ENCODE data around the gene NRGN. TPM values are rescaled to one million over a fixed set of nuclear protein-coding genes. Genes with fewer than 3 reads are reported as not detected.

The NRGN gene
- total RNA-seq, 1 donor from 2014 or later = not detected

GRCh38 chr11:124743050-124743449 is 3.3 kb downstream of the NRGN start:
- no peak overlapping the region for H3K4me3 ChIP-seq (ENCODE audit: low read depth, low read length)
- no peak for TF ChIP-seq CTCF (IDR thresholded peaks at IDR 0.05; ENCODE audit: insufficient read depth, low read length, poor library complexity, severe bottlenecking)
- DNase-seq (ENCODE audit: low read depth) = no peak
- H3K27me3 ChIP-seq (ENCODE audit: control insufficient read depth, insufficient read depth, low read length) = peaks cover 32% of the 10 kb centered on the region
- H3K36me3 ChIP-seq (ENCODE audit: control insufficient read depth, insufficient read depth, low read length) = no peaks in the 10 kb centered on the region

GRCh38 chr11:124745270-124745834 is 5.6 kb downstream of the NRGN start:
- Histone ChIP-seq H3K4me3 (ENCODE audit: low read depth, low read length) (no peak overlapping the region), H3K36me3 (ENCODE audit: control insufficient read depth, insufficient read depth, low read length) (no peaks in the 10 kb centered on the region), H3K27me3 (ENCODE audit: control insufficient read depth, insufficient read depth, low read length) (peaks cover 17% of the 10 kb centered on the region)
- no peak for TF ChIP-seq CTCF (IDR thresholded peaks at IDR 0.05; ENCODE audit: insufficient read depth, low read length, poor library complexity, severe bottlenecking)
- DNase-seq (ENCODE audit: low read depth) = no peak

- Histone ChIP-seq H3K27me3 (ENCODE audit: control insufficient read depth, insufficient read depth, low read length) (peaks cover 16% of the 10 kb centered on the region), H3K4me3 (ENCODE audit: low read depth, low read length) (peak overlapping the region; percentile 39), H3K36me3 (ENCODE audit: control insufficient read depth, insufficient read depth, low read length) (no peaks in the 10 kb centered on the region)
- peak; percentile 42 for TF ChIP-seq CTCF (IDR thresholded peaks at IDR 0.05; ENCODE audit: insufficient read depth, low read length, poor library complexity, severe bottlenecking)
- no peak for DNase-seq (ENCODE audit: low read depth)
Observed at GRCh38 chr11:124745835-124746620, 6.3 kb downstream of the NRGN start.

GRCh38 chr11:124746621-124747243 is 7.0 kb downstream of the NRGN start:
- Histone ChIP-seq H3K4me3 (ENCODE audit: low read depth, low read length) (peak overlapping the region; percentile 39), H3K36me3 (ENCODE audit: control insufficient read depth, insufficient read depth, low read length) (no peaks in the 10 kb centered on the region), H3K27me3 (ENCODE audit: control insufficient read depth, insufficient read depth, low read length) (peaks cover 23% of the 10 kb centered on the region)
- no peak for DNase-seq (ENCODE audit: low read depth)
- TF ChIP-seq CTCF (IDR thresholded peaks at IDR 0.05; ENCODE audit: insufficient read depth, low read length, poor library complexity, severe bottlenecking) = peak; percentile 69

GRCh38 chr11:124747406-124748099 is 7.8 kb downstream of the NRGN start:
- TF ChIP-seq CTCF (IDR thresholded peaks at IDR 0.05; ENCODE audit: insufficient read depth, low read length, poor library complexity, severe bottlenecking) = no peak
- Histone ChIP-seq H3K27me3 (ENCODE audit: control insufficient read depth, insufficient read depth, low read length) (peaks cover 31% of the 10 kb centered on the region), H3K4me3 (ENCODE audit: low read depth, low read length) (no peak overlapping the region)

More at GRCh38 chr11:124747406-124748099, 7.8 kb downstream of the NRGN start:
- H3K36me3 ChIP-seq (ENCODE audit: control insufficient read depth, insufficient read depth, low read length) = no peaks in the 10 kb centered on the region
- DNase-seq (ENCODE audit: low read depth) = no peak
